Measurements from ENCODE around the gene SUGCT.

The SUGCT gene

GRCh38 chr7:40804477-40805215 lies 669.8 kb downstream of the SUGCT start:
- DNase-seq, result no peak

DNA sequence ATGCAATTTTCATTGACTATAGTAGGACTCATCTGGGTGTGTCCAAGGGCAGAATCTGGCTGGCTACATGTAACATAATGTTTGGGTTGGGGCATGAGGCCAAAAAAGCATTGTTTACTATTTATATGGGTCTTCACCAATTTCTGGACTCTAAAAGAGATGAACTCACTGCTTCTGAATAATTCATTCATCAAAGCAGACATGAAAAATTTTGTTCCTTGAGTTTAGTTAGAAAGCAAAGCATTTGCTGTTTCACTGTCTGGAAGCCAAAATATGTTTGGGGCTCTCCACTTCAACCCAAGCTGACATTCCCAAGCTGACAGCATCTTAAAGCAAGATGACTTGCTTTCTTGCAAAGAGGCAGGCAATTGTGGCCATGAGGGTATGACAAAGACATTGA lies 670.6 kb downstream of the SUGCT start:
- no peak for DNase-seq

DNA sequence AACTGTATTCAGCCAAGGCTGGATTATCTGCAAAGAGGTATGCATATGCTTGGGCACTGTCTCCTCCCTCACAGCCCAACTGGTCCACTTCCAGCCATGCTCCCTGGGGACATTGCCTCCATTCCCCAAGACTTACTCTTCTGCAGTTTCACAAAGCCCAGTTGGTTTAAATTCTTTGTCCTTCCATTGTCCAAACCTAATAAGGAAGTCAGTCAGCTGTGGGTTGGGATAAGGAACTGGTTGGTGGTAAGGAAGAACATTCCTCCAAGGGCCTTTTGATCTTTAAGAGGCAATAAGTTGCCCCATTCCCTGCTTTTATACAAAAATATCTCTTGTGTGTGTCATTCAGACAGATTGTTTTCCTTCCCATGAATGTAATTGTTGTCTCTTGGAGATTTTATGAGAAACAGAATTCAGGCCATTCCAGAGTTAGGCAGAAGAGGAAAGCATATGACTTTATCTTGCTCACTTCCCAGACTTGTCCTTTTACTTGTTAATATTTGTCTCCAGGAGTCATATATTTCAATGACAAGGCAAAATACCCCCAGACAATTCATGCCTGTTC lies 673.7 kb downstream of the SUGCT start:
- no peak for DNase-seq

DNA sequence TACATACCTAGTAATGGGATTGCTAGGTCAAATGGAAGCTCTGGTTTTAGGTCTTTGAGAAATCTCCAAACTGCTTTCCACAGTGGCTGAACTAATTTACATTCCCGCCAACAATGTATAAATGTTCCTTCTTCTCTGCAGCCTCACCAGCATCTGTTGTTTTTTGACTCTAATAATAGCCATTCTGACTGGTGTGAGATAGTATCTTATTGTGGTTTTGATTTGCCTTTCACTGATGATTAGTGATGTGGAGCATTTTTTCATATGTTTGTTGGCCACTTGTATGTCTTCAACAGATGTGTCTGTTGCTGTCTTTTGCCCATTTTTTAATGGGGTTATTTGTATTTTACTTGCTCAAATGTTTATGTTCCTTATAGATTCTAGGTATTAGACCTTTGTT lies 675.5 kb downstream of the SUGCT start:
- DNase-seq, result no peak

DNA sequence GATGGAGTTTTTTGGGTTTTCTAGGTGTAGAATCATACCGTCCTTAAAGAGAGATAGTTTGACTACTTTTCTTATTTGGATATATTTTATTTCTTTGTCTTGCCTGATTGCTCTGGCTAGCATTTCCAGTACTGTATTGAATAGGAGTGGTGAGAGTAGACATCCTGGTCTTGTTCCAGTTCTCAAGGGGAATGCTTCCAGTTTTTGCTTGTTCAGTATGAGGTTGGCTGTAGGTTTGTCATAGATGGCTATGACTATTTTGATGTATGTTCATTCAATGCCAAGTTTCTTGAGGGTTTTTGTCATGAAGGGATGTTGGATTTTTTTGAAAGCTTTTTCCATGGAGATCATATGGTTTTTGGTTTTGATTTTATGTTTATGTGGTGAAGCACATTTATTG lies 676.9 kb downstream of the SUGCT start:
- DNase-seq, result no peak

GRCh38 chr7:40815022-40815421 lies 680.2 kb downstream of the SUGCT start:
- no peak for DNase-seq

- DNase-seq, result no peak
Measured at GRCh38 chr7:40815512-40815911, 680.7 kb downstream of the SUGCT start.

GRCh38 chr7:40822861-40823260 lies 688.1 kb downstream of the SUGCT start:
- no peak for DNase-seq

- DNase-seq, result no peak
Measured at GRCh38 chr7:40824461-40824860, 689.7 kb downstream of the SUGCT start.

- DNase-seq, result no peak
Measured at GRCh38 chr7:40826411-40827221, 691.8 kb downstream of the SUGCT start.

- no peak for DNase-seq
Measured at GRCh38 chr7:40827222-40828085, 692.6 kb downstream of the SUGCT start.

- DNase-seq, result no peak
Measured at GRCh38 chr7:40828686-40829600, 694.1 kb downstream of the SUGCT start.

DNA sequence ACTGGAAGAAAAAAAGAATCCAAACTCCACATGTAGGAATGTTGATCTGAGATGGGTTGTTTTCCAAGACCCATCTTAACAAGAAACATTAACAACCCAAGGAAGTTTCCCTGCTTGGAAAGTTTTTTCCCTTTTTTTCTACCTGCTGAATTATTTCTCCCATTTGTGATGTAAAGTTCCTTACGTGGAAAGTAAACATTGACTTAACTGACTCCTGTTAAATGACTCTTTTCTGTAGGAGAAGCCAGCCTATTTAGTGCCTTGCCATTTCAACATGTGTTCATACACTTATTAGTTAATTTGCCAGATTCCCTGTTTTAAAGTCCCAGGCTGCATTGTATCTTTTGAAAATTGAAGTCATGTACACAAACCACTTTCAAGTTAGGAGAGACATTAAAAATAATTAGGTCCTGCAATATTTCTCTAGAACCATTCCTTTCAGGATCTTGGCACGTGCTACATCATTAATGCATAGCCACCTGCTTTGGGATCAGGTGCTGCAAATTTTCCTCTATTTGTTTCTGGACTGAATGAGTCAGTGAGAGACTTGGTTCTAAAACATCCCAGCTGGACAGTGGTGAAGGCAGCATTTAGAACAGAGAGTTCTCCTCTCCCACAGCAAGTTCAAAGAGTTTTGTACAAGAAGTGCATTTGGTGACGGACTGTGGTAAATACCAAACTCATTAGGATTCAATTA lies 698.5 kb downstream of the SUGCT start:
- no peak for DNase-seq

GRCh38 chr7:40833888-40834234 lies 699.1 kb downstream of the SUGCT start:
- DNase-seq, result no peak

DNA sequence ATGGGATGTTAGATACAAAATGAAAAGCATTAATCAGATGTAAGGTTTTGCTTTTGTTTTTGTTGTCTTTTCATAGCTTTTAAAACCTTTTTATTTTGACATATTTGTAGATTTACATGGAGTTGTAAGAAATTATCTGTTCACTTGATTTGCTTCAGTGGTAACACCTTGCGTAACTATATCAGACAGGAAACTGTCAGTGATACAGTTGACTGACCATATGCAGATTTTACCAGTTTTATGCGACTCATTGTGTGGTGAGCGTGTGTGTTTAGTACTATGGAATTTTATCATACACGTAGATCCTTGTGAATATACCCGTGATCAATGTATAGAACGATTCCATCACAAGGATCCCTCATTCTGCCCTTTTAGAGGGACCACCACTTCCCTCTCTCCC lies 701.4 kb downstream of the SUGCT start:
- no peak for DNase-seq

GRCh38 chr7:40839881-40840280 lies 705.1 kb downstream of the SUGCT start:
- DNase-seq, result no peak

DNA sequence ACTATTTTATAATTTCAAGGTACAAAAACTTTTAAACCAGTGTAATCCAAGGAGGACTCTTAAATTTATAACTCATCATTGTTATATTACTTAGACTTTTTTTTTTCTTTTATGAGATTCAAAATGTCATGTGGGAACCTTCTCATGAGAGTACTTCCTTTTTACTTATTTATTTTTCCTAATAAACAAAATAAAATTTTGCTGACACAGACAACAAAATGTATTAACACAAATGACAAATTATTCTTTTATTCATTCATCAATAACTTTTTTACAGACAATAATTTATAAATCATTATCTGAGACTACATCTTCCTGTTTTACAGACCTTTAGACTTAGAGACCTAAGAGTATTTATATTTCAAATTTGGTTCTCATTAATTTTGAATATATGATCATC lies 706.2 kb downstream of the SUGCT start:
- DNase-seq, result no peak

- DNase-seq, result no peak
Measured at GRCh38 chr7:40842641-40843040, 707.8 kb downstream of the SUGCT start.

GRCh38 chr7:40843338-40843985 lies 708.7 kb downstream of the SUGCT start:
- DNase-seq, result no peak

DNA sequence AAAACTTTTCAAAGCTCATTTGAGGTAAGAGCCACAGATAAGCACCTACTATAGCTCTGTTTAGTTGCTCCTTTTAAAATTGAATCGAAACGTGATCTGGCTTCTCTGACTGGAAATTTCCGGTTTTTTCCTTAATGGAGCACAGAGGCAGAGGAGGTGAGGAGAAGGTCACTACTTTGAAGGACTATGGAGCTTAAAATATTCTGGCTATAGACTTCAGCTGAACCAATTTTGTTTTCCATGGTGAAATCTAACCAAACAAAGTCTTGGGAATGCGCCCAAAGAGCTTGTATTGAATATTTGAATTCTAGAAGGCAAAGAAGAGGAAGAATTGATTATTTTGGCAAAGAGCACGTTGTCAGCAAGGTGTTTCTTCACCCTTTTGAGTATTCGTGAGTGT lies 711.1 kb downstream of the SUGCT start:
- no peak for DNase-seq

DNA sequence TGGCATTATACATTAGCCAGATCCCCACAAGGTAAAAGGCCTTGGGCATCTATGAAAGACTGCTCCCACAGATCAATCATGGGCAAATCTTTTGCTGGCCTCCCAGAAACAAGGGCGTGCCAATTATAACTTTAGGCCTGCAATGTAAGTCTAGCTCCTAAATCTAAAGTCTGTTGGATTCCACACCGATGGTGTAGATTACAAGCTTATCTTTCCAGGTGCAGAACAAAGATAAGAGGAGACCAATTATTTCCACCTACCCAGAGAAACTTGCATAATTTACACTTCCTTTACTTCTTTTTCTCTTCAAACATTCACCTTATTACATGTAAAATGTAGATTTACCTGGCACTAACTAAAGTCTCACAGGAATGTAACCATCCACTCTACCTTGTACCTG lies 713.1 kb downstream of the SUGCT start:
- DNase-seq, result no peak

All from NCI-H510A treated with DMSO at 0.1 percent for 48 hours (cell line).